SU-DHL-6 (cell line): ENCODE data around the gene SPIRE2.

Experiments used
- H2AFZ ChIP-seq: fragments of 200-600 bp; sonication (generic); 2 replicates; pipeline ENCODE4 v1.6.1; 2014; ENCODE audit warnings: low read depth, mild to moderate bottlenecking, moderate library complexity, mixed read lengths, antibody characterized with exemption, low read length; ENCODE audit not compliant: severe bottlenecking
- H3F3A ChIP-seq: fragments of 200-600 bp; shearing (Covaris generic); 2 replicates; pipeline ENCODE4 v1.6.0; 2016; ENCODE audit warnings: antibody characterized with exemption, mild to moderate bottlenecking; ENCODE audit not compliant: insufficient read depth
- H3K27ac ChIP-seq: fragments of 200-600 bp; sonication (generic); 2 replicates; pipeline ENCODE4 v1.5.1; 2016; ENCODE audit warnings: low read depth, mild to moderate bottlenecking, low read length, moderate library complexity, mixed read lengths
- H3K27me3 ChIP-seq: fragments of 200-600 bp; sonication (generic), shearing (Covaris generic); 2 replicates; pipeline ENCODE4 v1.6.0; 2014; ENCODE audit warnings: mild to moderate bottlenecking, low read length
- H3K36me3 ChIP-seq: fragments of 200-600 bp; sonication (generic); 2 replicates; pipeline ENCODE4 v1.6.1; 2014; ENCODE audit warnings: mild to moderate bottlenecking, low read length, mixed read lengths
- H3K4me2 ChIP-seq: fragments of 300-600, 200-600 bp; shearing (Covaris generic), sonication (generic); 2 replicates; pipeline ENCODE4 v1.6.0; 2014; ENCODE audit warnings: low read length, low read depth, mild to moderate bottlenecking; ENCODE audit not compliant: poor library complexity, severe bottlenecking
- H3K4me3 ChIP-seq: fragments of 200-600 bp; sonication (generic); 2 replicates; pipeline ENCODE4 v1.5.1; 2014; ENCODE audit warnings: antibody characterized with exemption, low read length, mild to moderate bottlenecking, mixed read lengths; ENCODE audit not compliant: insufficient read depth, poor library complexity, severe bottlenecking
- H3K79me2 ChIP-seq: fragments of 200-600 bp; sonication (generic); 2 replicates; pipeline ENCODE4 v1.6.1; 2014; ENCODE audit warnings: mild to moderate bottlenecking, low read length, moderate library complexity; ENCODE audit not compliant: insufficient read depth
- H3K9ac ChIP-seq: fragments of 200-600 bp; sonication (generic); 2 replicates; pipeline ENCODE4 v1.7.0; 2014; ENCODE audit warnings: mild to moderate bottlenecking, low read length
- H3K9me2 ChIP-seq: fragments of 200-600 bp; sonication (generic); replicated peaks from 2 replicates; pipeline ENCODE4 v1.6.1; 2014; ENCODE audit warnings: low read length; ENCODE audit not compliant: insufficient read depth
- H3K9me3 ChIP-seq: fragments of 200-600 bp; sonication (generic); 2 replicates; pipeline ENCODE4 v1.6.1; 2014; ENCODE audit warnings: low read length, mixed read lengths; ENCODE audit not compliant: insufficient read depth
- H4K20me1 ChIP-seq: fragments of 200-600 bp; sonication (generic); 2 replicates; pipeline ENCODE4 v1.6.1; 2014; ENCODE audit warnings: low read depth, mild to moderate bottlenecking, antibody characterized with exemption, low read length, moderate library complexity, mixed read lengths
- EZH2phosphoT487 ChIP-seq: fragments of 200-600 bp; sonication (generic), shearing (Covaris generic); conservative IDR thresholded peaks from 2 replicates; pipeline ENCODE4 v1.6.1; 2018; ENCODE audit warnings: mild to moderate bottlenecking, antibody characterized with exemption, low read length, moderate library complexity, mixed read lengths
- TF ChIP-seq, protein P1 (sequence below): fragments of 200-600 bp; sonication (generic); IDR thresholded peaks from one replicate; pipeline ENCODE4 v1.5.1; 2017; ENCODE audit warnings: antibody characterized with exemption, mild to moderate bottlenecking, low read length, moderate library complexity; ENCODE audit not compliant: insufficient read depth, poor library complexity, severe bottlenecking

The SPIRE2 gene, protein sequence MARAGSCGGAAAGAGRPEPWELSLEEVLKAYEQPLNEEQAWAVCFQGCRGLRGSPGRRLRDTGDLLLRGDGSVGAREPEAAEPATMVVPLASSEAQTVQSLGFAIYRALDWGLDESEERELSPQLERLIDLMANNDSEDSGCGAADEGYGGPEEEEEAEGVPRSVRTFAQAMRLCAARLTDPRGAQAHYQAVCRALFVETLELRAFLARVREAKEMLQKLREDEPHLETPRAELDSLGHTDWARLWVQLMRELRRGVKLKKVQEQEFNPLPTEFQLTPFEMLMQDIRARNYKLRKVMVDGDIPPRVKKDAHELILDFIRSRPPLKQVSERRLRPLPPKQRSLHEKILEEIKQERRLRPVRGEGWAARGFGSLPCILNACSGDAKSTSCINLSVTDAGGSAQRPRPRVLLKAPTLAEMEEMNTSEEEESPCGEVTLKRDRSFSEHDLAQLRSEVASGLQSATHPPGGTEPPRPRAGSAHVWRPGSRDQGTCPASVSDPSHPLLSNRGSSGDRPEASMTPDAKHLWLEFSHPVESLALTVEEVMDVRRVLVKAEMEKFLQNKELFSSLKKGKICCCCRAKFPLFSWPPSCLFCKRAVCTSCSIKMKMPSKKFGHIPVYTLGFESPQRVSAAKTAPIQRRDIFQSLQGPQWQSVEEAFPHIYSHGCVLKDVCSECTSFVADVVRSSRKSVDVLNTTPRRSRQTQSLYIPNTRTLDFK

DNA sequence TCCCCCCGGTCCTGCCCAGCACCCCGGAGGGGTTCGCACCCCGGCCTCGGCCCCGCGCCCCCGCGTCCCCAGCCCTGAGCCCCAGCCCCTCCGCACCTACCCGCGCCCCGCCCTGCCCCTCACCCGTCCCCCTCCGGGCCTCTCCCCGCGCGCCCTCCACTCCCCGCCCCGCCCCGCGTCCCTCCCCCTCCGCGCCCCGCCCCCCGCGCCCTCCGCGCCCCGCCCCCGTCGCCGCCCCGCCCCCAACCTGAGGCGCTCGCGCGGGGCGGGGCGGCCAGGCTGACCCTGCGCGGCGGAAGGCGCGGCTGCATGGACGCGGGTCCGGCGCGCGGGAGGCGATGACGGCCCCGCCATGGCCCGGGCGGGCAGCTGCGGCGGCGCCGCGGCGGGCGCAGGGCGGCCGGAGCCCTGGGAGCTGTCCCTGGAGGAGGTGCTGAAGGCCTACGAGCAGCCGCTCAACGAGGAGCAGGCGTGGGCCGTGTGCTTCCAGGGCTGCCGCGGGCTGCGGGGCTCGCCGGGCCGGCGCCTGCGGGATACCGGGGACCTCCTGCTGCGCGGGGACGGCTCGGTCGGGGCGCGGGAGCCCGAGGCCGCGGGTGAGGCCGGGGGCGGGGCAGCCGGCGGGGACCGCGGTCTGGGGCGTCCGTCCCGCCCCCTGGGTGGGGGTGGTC is at the start of gene SPIRE2:
Gene SPIRE2, plus strand, starts transcription at position 277 of the 671 bp plus-strand sequence. Its CDS starts 76 bp downstream, at position 353.
- TF ChIP-seq, protein P1, sequence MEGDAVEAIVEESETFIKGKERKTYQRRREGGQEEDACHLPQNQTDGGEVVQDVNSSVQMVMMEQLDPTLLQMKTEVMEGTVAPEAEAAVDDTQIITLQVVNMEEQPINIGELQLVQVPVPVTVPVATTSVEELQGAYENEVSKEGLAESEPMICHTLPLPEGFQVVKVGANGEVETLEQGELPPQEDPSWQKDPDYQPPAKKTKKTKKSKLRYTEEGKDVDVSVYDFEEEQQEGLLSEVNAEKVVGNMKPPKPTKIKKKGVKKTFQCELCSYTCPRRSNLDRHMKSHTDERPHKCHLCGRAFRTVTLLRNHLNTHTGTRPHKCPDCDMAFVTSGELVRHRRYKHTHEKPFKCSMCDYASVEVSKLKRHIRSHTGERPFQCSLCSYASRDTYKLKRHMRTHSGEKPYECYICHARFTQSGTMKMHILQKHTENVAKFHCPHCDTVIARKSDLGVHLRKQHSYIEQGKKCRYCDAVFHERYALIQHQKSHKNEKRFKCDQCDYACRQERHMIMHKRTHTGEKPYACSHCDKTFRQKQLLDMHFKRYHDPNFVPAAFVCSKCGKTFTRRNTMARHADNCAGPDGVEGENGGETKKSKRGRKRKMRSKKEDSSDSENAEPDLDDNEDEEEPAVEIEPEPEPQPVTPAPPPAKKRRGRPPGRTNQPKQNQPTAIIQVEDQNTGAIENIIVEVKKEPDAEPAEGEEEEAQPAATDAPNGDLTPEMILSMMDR = no peak
- TF ChIP-seq EZH2phosphoT487 = no peak
- Histone ChIP-seq H3K9ac (0 out of 2 replicates have a peak within 1 kb of the TSS, but pooled peaks have one; percentile 11), H4K20me1 (no peaks in the 10 kb centered on the region), H3K9me2 (no peaks in the 10 kb centered on the region), H3K4me3 (peak within 1 kb of the TSS; percentile 43), H3K4me2 (peak within 1 kb of the TSS; percentile 41), H3K27ac (no peak within 1 kb of the TSS), H3K36me3 (no peaks in the 10 kb centered on the region), H3F3A (no peaks in the 10 kb centered on the region), H3K27me3 (no peaks in the 10 kb centered on the region), H3K79me2 (no peaks in the 10 kb centered on the region), H2AFZ (no peak within 1 kb of the TSS), H3K9me3 (no peaks in the 10 kb centered on the region)

DNA sequence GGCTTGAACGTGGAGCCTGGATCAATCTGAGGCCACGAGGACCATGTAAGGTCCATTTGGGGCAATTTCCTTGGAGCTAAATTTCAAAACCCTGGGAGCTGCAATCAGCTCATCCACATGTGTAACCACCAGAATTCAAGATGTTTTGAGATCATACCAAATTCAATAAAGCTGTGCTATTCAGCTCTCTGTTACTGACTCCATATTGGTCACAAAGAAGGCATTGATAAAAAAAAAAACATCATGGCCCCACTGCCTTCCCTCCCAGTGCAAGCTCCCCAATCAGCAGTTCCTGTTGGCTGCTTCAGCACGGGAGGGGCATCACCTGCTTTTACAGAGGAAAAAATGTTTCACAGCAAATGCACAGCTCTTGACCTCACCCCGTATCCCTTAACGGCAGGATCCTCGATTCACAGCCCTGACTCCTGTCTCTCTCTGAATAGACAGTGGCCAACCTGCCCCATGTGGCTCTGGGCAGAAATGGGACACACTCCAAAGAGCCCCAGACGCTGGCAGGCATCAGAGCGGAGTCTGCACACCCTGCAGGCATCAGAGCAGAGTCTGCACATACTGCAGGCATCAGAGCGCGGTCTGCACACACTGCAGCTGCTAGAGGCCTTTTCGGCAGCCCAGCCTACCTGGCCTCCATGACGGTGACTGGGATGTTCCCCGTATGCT is 48.9 kb upstream of the SPIRE2 start:
- Histone ChIP-seq H3K27me3 (no peaks in the 10 kb centered on the region), H3K79me2 (no peaks in the 10 kb centered on the region), H3K36me3 (peaks cover 12% of the 10 kb centered on the region; the same call in 1 of the 2 replicates), H3F3A (no peaks in the 10 kb centered on the region), H3K4me2 (no peak overlapping the region), H3K9me3 (no peaks in the 10 kb centered on the region), H3K9me2 (no peaks in the 10 kb centered on the region), H2AFZ (no peak overlapping the region), H3K4me3 (no peak overlapping the region), H3K27ac (no peak overlapping the region), H4K20me1 (no peaks in the 10 kb centered on the region), H3K9ac (no peak overlapping the region)
- no peak for TF ChIP-seq EZH2phosphoT487
- TF ChIP-seq, protein P1 = no peak

DNA sequence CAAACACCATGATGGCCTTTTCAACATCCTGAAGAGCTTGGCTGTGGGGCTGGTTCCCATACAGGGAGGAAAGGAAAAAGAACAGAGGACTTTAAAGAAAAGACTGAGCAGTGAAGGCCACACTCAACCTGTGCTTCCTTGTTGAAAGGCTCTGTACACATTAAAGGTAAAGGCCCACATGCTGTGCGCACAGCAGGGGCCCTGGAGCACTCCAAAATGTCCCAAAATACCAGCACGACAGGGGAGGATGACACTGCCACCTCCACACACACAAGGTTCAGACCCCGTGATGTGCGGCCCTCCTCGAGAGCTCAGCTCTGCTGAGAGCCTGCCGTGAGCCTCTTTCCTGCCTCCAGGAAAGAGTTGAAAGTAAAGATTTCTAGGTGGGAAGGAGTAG is 48.4 kb upstream of the SPIRE2 start:
- no peaks in the 10 kb centered on the region for H3K27me3 ChIP-seq
- no peaks in the 10 kb centered on the region for H3K79me2 ChIP-seq
- no peaks in the 10 kb centered on the region for H3K9me3 ChIP-seq
- peaks cover 15% of the 10 kb centered on the region; the same call in 1 of the 2 replicates for H3K36me3 ChIP-seq
- H3K9ac ChIP-seq = no peak overlapping the region
- no peak overlapping the region for H3K27ac ChIP-seq
- no peaks in the 10 kb centered on the region for H3F3A ChIP-seq
- no peaks in the 10 kb centered on the region for H4K20me1 ChIP-seq
- H3K4me2 ChIP-seq = no peak overlapping the region
- no peak overlapping the region for H2AFZ ChIP-seq
- no peaks in the 10 kb centered on the region for H3K9me2 ChIP-seq
- TF ChIP-seq, protein P1 = no peak
- no peak for TF ChIP-seq EZH2phosphoT487
- no peak overlapping the region for H3K4me3 ChIP-seq
